Stomach smooth muscle (tissue), 2 donors: Measurements from ENCODE around the gene NXF2B.
"Not testable (repeated sequence)": the region's sequence is repeated elsewhere in the genome, so short reads cannot be mapped to it uniquely, and the experiment has no call there.

Experiments used
- H3K27ac ChIP-seq: one replicate; pipeline ENCODE4 v1.7.0; 2013; ENCODE audit warnings: mild to moderate bottlenecking, low read length, inconsistent platforms
- H3K27me3 ChIP-seq, 2 donors: one replicate each; pipeline ENCODE4 v1.7.0; 2013; ENCODE audit warnings: low read length in 2 of 2; ENCODE audit not compliant: insufficient read depth in 2 of 2, control insufficient read depth in 1 of 2
- H3K36me3 ChIP-seq, 2 donors: one replicate each; pipeline ENCODE4 v1.7.0; 2013; ENCODE audit warnings: low read length in 2 of 2; ENCODE audit not compliant: control insufficient read depth in 2 of 2, insufficient read depth in 2 of 2
- H3K4me1 ChIP-seq: one replicate; pipeline ENCODE4 v1.7.0; 2013; ENCODE audit warnings: low read length; ENCODE audit not compliant: control insufficient read depth, insufficient read depth
- H3K4me3 ChIP-seq, 2 donors: one replicate each; pipeline ENCODE4 v1.7.0; 2013; ENCODE audit warnings: low read length in 2 of 2
- H3K9ac ChIP-seq, 2 donors: one replicate each; pipeline ENCODE4 v1.7.0; 2013; ENCODE audit warnings: low read length in 2 of 2, mild to moderate bottlenecking in 1 of 2
- H3K9me3 ChIP-seq, 2 donors: one replicate each; pipeline ENCODE4 v1.7.0; 2013; ENCODE audit warnings: low read length in 2 of 2; ENCODE audit not compliant: control insufficient read depth in 2 of 2
- donor health status: healthy.
- donor health status: Pancreatic carcinoma.

Gene NXF2B, protein sequence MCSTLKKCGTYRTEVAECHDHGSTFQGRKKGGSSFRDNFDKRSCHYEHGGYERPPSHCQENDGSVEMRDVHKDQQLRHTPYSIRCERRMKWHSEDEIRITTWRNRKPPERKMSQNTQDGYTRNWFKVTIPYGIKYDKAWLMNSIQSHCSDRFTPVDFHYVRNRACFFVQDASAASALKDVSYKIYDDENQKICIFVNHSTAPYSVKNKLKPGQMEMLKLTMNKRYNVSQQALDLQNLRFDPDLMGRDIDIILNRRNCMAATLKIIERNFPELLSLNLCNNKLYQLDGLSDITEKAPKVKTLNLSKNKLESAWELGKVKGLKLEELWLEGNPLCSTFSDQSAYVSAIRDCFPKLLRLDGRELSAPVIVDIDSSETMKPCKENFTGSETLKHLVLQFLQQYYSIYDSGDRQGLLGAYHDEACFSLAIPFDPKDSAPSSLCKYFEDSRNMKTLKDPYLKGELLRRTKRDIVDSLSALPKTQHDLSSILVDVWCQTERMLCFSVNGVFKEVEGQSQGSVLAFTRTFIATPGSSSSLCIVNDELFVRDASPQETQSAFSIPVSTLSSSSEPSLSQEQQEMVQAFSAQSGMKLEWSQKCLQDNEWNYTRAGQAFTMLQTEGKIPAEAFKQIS

GRCh38 chrX:102439908-102440307 lies at the start of gene NXF2B:
Gene NXF2B (minus strand): TSS chrX:102440008. CDS start chrX:102380036, 59,972 bp downstream.
- H3K27me3 ChIP-seq, H3K4me1 ChIP-seq, H3K9me3 ChIP-seq, H3K27ac ChIP-seq, H3K9ac ChIP-seq, H3K4me3 ChIP-seq, H3K36me3 ChIP-seq: not testable (repeated sequence)

DNA sequence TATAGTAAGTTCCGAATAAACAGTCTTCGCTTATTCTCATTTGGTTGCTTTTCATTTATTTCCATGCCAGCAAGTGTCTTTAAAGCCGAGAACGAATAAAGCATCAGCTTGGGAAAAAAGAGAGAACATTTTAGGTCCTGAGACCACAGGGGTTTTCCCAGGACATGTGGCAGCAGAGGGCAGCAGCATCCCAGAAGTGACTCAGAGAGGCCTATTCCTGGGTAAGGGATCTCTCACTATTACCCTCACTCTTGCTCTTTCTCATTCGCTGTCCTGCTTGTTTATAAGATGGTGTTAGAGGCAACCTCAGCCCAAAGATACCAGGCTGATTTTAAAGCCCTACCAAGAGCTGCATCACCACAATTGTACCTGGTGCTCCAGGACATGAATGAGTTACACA lies 39.0 kb upstream of the NXF2B start:
- H3K4me1 ChIP-seq, H3K4me3 ChIP-seq, H3K27me3 ChIP-seq, H3K36me3 ChIP-seq, H3K9me3 ChIP-seq, H3K27ac ChIP-seq, H3K9ac ChIP-seq: not testable (repeated sequence)

DNA sequence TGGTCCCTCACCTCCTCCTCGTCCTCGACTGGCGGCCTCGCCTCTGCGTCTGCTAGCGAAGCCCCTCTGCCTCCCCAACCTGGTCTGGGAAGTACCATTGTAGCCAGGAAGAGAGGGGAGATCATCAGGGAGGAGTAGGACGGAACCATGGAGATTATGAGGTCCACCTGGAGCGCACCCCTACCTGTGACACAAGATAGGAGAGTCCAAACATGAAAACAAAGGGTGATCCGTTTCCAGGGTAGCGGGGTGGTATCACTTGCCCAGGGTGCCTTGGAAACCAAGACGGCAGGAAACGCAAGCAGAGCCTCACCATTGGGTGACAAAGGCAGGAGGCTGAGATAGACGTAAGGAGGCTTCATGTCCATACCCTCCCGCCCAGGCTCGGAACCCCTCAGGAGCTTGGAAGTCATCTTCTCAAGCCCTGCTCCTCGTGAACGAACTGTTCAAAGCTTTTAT lies 32.0 kb upstream of the NXF2B start, which contains the start of gene TCP11X2:
TSS of gene TCP11X2 (minus strand) at position 51 of the 459 bp plus-strand sequence.
- H3K9ac ChIP-seq, H3K27ac ChIP-seq, H3K27me3 ChIP-seq, H3K4me1 ChIP-seq, H3K9me3 ChIP-seq, H3K4me3 ChIP-seq, H3K36me3 ChIP-seq: not testable (repeated sequence)

- not testable (repeated sequence) for H3K27me3 ChIP-seq, H3K9ac ChIP-seq, H3K36me3 ChIP-seq, H3K4me1 ChIP-seq, H3K4me3 ChIP-seq, H3K9me3 ChIP-seq, H3K27ac ChIP-seq
Observed at GRCh38 chrX:102470215-102470614, 30.4 kb upstream of the NXF2B start.

GRCh38 chrX:102458615-102459014 lies 18.8 kb upstream of the NXF2B start:
- not testable (repeated sequence) for H3K9ac ChIP-seq, H3K9me3 ChIP-seq, H3K36me3 ChIP-seq, H3K27me3 ChIP-seq, H3K4me1 ChIP-seq, H3K27ac ChIP-seq, H3K4me3 ChIP-seq

- H3K36me3 ChIP-seq, H3K9ac ChIP-seq, H3K27me3 ChIP-seq, H3K27ac ChIP-seq, H3K9me3 ChIP-seq, H3K4me3 ChIP-seq, H3K4me1 ChIP-seq: not testable (repeated sequence)
Observed at GRCh38 chrX:102414493-102414892, 25.3 kb downstream of the NXF2B start.

- Histone ChIP-seq H3K4me1 (no peaks in the 10 kb centered on the region), H3K27me3 (no peaks in the 10 kb centered on the region), H3K4me3 (no peak overlapping the region), H3K9me3 (peaks cover 0 to 4% of the 10 kb centered on the region in 2 donors), H3K27ac (no peak overlapping the region), H3K9ac (no peak overlapping the region), H3K36me3 (no peaks in the 10 kb centered on the region)
Observed at GRCh38 chrX:102345916-102346315, 93.9 kb downstream of the NXF2B start.

- H3K27ac ChIP-seq: no peak overlapping the region
- no peaks in the 10 kb centered on the region for H3K36me3 ChIP-seq
- no peak overlapping the region for H3K4me3 ChIP-seq
- H3K9me3 ChIP-seq: peaks cover 0 to 2% of the 10 kb centered on the region in 2 donors
- no peaks in the 10 kb centered on the region for H3K4me1 ChIP-seq
- no peak overlapping the region for H3K9ac ChIP-seq
- peaks cover 0 to 8% of the 10 kb centered on the region in 2 donors for H3K27me3 ChIP-seq
Observed at GRCh38 chrX:102341867-102342266, 97.9 kb downstream of the NXF2B start.

DNA sequence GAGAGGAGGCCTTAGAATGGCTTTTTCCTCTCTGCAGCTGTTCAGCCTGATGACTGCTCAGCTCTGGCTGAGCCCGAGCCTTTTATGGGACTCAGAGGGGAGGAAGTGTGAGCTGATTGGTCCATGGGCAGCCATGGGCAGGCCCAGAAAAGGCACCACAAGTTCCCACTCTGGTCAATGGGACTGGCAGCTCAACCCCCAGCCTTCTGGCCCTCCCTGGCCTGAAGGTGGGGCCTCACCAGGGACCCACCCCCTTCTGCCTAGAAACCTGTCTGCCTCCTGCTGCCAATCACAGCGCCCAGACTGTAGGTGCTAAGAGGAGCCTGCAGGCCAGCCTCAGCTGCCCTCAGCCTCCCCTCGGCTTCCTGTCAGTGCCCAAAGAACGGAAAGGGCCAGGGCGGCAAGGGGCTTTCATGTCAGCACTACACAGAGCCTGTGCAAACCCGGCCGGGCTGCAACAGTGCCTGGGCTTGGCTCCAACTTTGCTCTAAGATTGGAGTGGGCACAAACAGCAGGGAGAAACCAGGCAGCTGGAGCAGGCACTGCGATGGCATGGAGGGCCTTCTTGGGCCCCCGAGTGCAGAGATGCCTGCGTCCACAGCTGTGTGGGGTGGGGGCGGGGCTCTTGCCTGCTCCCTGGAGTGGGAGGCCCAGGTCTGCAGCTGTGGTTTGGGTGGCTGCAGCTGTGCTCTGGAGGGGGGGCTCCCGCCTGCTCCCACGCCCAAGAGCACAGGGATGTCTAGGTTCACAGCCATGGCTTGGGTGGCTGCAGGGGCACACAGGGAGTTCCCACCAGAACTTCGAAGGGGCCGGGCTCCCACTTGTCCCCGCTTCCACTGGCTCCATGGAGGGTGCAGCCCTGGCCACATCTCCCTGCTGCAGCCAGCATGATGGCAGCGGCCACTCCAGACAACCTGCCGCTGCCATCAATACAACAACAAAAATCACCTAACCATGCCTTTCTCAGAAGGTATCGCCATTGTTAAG lies 100.2 kb downstream of the NXF2B start:
- Histone ChIP-seq H3K4me1 (no peaks in the 10 kb centered on the region), H3K4me3 (no peak overlapping the region), H3K27ac (no peak overlapping the region), H3K9ac (no peak overlapping the region), H3K36me3 (no peaks in the 10 kb centered on the region), H3K27me3 (peaks cover 0 to 8% of the 10 kb centered on the region in 2 donors), H3K9me3 (peaks cover 0 to 2% of the 10 kb centered on the region in 2 donors)

GRCh38 chrX:102338162-102338561 lies 101.6 kb downstream of the NXF2B start:
- Histone ChIP-seq H3K4me3 (no peak overlapping the region), H3K4me1 (no peaks in the 10 kb centered on the region), H3K27ac (no peak overlapping the region), H3K9me3 (no peaks in the 10 kb centered on the region), H3K36me3 (no peaks in the 10 kb centered on the region), H3K27me3 (peaks cover 0 to 8% of the 10 kb centered on the region in 2 donors), H3K9ac (no peak overlapping the region)
